ENCODE results near the gene COLEC12. TPM values are rescaled to one million over a fixed set of nuclear protein-coding genes. Genes with fewer than 3 reads are reported as not detected.

Gene COLEC12
- total RNA-seq, 1 experiment from 2014 or later: not detected

GRCh38 chr18:533995-534601 lies 33.6 kb upstream of the COLEC12 start:
- ChIA-PET CTCF (no interaction called here), RAD21 (ENCODE audit: low non-redundant PET in 1 of 2, low total read pairs in 2 of 2, uncharacterized antibody in 2 of 2, unreplicated experiment in 2 of 2) (no interaction called here), POLR2A (no interaction called here)
- Histone ChIP-seq H3K9me2 (ENCODE audit: insufficient read depth) (no peaks in the 10 kb centered on the region), H3K4me3 (replicated peaks in 1 of 2; ENCODE audit: low read depth in 1 of 2, low read length in 2 of 2) (no peak overlapping the region), H3K9me3 (ENCODE audit: control insufficient read depth in 1 of 2, insufficient read depth in 1 of 2, low read depth in 1 of 2, low read length in 2 of 2) (no peaks in the 10 kb centered on the region), H3K9ac (ENCODE audit: low read length) (no peak overlapping the region), H3K27ac (ENCODE audit: low read depth, low read length) (no peak overlapping the region), H3K36me3 (ENCODE audit: control insufficient read depth in 1 of 2, insufficient read depth in 2 of 2, low read length in 2 of 2) (no peaks in the 10 kb centered on the region), H3K4me1 (ENCODE audit: control insufficient read depth in 1 of 2, insufficient read depth in 2 of 2, low read length in 2 of 2) (peaks cover 0 to 5% of the 10 kb centered on the region in 2 experiments; a peak in 1 of 4 replicates), H3K79me2 (ENCODE audit: insufficient read depth, low read length) (no peaks in the 10 kb centered on the region), H2AFZ (ENCODE audit: low read depth, low read length, poor library complexity, severe bottlenecking) (no peak overlapping the region), H3K4me2 (ENCODE audit: low read length) (no peak overlapping the region), H3K27me3 (ENCODE audit: insufficient read depth, low read length) (no peaks in the 10 kb centered on the region), H4K20me1 (ENCODE audit: insufficient read depth) (no peaks in the 10 kb centered on the region)
- TF ChIP-seq YY1 (IDR thresholded peaks at IDR 0.05; ENCODE audit: extremely low read depth, insufficient replicate concordance, low read depth, low read length): no peak
- no peak for TF ChIP-seq SIN3A (IDR thresholded peaks at IDR 0.05; ENCODE audit: low read depth)
- no peak for TF ChIP-seq SP1 (IDR thresholded peaks at IDR 0.05; ENCODE audit: low read depth)
- TF ChIP-seq TCF7L2 (IDR thresholded peaks at IDR 0.05; ENCODE audit: borderline replicate concordance, extremely low read depth, insufficient read depth, insufficient read length): no peak
- TF ChIP-seq, protein P1, sequence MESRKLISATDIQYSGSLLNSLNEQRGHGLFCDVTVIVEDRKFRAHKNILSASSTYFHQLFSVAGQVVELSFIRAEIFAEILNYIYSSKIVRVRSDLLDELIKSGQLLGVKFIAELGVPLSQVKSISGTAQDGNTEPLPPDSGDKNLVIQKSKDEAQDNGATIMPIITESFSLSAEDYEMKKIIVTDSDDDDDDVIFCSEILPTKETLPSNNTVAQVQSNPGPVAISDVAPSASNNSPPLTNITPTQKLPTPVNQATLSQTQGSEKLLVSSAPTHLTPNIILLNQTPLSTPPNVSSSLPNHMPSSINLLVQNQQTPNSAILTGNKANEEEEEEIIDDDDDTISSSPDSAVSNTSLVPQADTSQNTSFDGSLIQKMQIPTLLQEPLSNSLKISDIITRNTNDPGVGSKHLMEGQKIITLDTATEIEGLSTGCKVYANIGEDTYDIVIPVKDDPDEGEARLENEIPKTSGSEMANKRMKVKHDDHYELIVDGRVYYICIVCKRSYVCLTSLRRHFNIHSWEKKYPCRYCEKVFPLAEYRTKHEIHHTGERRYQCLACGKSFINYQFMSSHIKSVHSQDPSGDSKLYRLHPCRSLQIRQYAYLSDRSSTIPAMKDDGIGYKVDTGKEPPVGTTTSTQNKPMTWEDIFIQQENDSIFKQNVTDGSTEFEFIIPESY (IDR thresholded peaks at IDR 0.05; ENCODE audit: extremely low read depth, insufficient replicate concordance, low read length): no peak
- no peak for TF ChIP-seq CBX3 (IDR thresholded peaks at IDR 0.05; ENCODE audit: low read depth)
- intact Hi-C loops (cut with micrococcal nuclease): no loop called here
- no TSS peak for BruUV-seq (replicated peaks)
- ATAC-seq: no peak
- no peak for DNase-seq (ENCODE audit: low read depth, low spot score)

DNA sequence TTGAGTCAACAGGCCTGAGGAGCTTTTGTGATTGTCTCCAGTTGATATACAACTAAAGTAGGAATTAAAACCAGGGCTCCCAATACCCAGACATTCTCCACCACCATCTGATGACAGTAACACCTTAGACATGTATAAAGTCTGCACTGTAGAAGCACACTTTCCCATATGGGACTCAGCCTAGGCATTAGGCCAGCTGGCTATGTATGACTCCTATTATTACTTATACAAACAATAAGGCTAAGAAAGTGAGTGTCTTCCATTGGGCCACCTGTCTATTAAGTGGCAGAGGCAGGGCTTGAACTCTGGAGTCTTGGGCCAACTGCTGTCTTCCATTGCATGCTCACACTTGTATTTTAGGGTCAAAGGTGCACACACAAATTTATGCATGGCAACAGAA lies 32.1 kb upstream of the COLEC12 start:
- CTCF ChIA-PET: no interaction called here
- RAD21 ChIA-PET (ENCODE audit: low non-redundant PET in 1 of 2, low total read pairs in 2 of 2, uncharacterized antibody in 2 of 2, unreplicated experiment in 2 of 2): no interaction called here
- Histone ChIP-seq H3K27me3 (ENCODE audit: insufficient read depth, low read length) (no peaks in the 10 kb centered on the region), H3K79me2 (ENCODE audit: insufficient read depth, low read length) (no peaks in the 10 kb centered on the region), H3K9ac (ENCODE audit: low read length) (no peak overlapping the region), H2AFZ (ENCODE audit: low read depth, low read length, poor library complexity, severe bottlenecking) (no peak overlapping the region), H3K9me2 (ENCODE audit: insufficient read depth) (no peaks in the 10 kb centered on the region), H3K27ac (ENCODE audit: low read depth, low read length) (no peak overlapping the region), H3K9me3 (ENCODE audit: control insufficient read depth in 1 of 2, insufficient read depth in 1 of 2, low read depth in 1 of 2, low read length in 2 of 2) (no peaks in the 10 kb centered on the region), H3K36me3 (ENCODE audit: control insufficient read depth in 1 of 2, insufficient read depth in 2 of 2, low read length in 2 of 2) (no peaks in the 10 kb centered on the region), H3K4me2 (ENCODE audit: low read length) (no peak overlapping the region), H3K4me1 (ENCODE audit: control insufficient read depth in 1 of 2, insufficient read depth in 2 of 2, low read length in 2 of 2) (peaks cover 0 to 5% of the 10 kb centered on the region in 2 experiments; a peak in 1 of 4 replicates), H4K20me1 (ENCODE audit: insufficient read depth) (no peaks in the 10 kb centered on the region), H3K4me3 (replicated peaks in 1 of 2; ENCODE audit: low read depth in 1 of 2, low read length in 2 of 2) (no peak overlapping the region)
- no TSS peak for BruUV-seq (replicated peaks)
- intact Hi-C loops (cut with micrococcal nuclease): no loop called here
- ATAC-seq (no peak), DNase-seq (ENCODE audit: low read depth, low spot score) (no peak)
- TF ChIP-seq POLR2AphosphoS5 (IDR thresholded peaks at IDR 0.05; ENCODE audit: low read depth, low read length) (no peak), CBX3 (IDR thresholded peaks at IDR 0.05; ENCODE audit: low read depth) (no peak), MAX (IDR thresholded peaks at IDR 0.05) (no peak), ZFX (IDR thresholded peaks at IDR 0.05) (no peak), ATF3 (IDR thresholded peaks at IDR 0.05) (no peak), ZNF274 (IDR thresholded peaks at IDR 0.05; ENCODE audit: low read depth, low read length) (no peak)
- TF ChIP-seq, protein P2, sequence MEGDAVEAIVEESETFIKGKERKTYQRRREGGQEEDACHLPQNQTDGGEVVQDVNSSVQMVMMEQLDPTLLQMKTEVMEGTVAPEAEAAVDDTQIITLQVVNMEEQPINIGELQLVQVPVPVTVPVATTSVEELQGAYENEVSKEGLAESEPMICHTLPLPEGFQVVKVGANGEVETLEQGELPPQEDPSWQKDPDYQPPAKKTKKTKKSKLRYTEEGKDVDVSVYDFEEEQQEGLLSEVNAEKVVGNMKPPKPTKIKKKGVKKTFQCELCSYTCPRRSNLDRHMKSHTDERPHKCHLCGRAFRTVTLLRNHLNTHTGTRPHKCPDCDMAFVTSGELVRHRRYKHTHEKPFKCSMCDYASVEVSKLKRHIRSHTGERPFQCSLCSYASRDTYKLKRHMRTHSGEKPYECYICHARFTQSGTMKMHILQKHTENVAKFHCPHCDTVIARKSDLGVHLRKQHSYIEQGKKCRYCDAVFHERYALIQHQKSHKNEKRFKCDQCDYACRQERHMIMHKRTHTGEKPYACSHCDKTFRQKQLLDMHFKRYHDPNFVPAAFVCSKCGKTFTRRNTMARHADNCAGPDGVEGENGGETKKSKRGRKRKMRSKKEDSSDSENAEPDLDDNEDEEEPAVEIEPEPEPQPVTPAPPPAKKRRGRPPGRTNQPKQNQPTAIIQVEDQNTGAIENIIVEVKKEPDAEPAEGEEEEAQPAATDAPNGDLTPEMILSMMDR (IDR thresholded peaks at IDR 0.05 in 2 of 3, conservative IDR thresholded peaks at IDR 0.05 in 1 of 3; ENCODE audit: borderline replicate concordance in 1 of 3, insufficient read depth in 1 of 3, low read depth in 2 of 3, low read length in 2 of 3): no peak
- POLR2A ChIA-PET: no interaction called here

Measured in HCT116 (cell line).